Islet of Langerhans (tissue), 1 donor: Measurements from ENCODE around the gene S100A1.
"Not testable (repeated sequence)": the region's sequence is repeated elsewhere in the genome, so short reads cannot be mapped to it uniquely, and the experiment has no call there.

Source experiments
- FAIRE-seq: peaks from one replicate; lab custom pipeline; 2011; peaks lifted over from hg19 to GRCh38; lab: Jason Lieb, UNC

Gene S100A1

GRCh38 chr1:153627715-153628626, at the start of gene S100A1:
Gene S100A1 (plus strand): TSS chr1:153628434. CDS start chr1:153630522, 2,088 bp downstream.
- no peak for FAIRE-seq

GRCh38 chr1:153578490-153578889, 49.7 kb upstream of the S100A1 start:
- FAIRE-seq: no peak

- FAIRE-seq: no peak
These were observed 49.3 kb upstream of the S100A1 start for GRCh38 chr1:153578936-153579335.

- FAIRE-seq: not testable (repeated sequence)
These were observed 45.4 kb upstream of the S100A1 start for GRCh38 chr1:153582836-153583235.

GRCh38 chr1:153583514-153583913, 44.7 kb upstream of the S100A1 start:
- not testable (repeated sequence) for FAIRE-seq

GRCh38 chr1:153583976-153584375, 44.3 kb upstream of the S100A1 start:
- FAIRE-seq: no peak

GRCh38 chr1:153585006-153585405, 43.2 kb upstream of the S100A1 start:
- no peak for FAIRE-seq

GRCh38 chr1:153586347-153586746, 41.9 kb upstream of the S100A1 start:
- FAIRE-seq: no peak

- no peak for FAIRE-seq
These were observed 40.9 kb upstream of the S100A1 start for GRCh38 chr1:153587314-153587713.

- not testable (repeated sequence) for FAIRE-seq
These were observed 40.2 kb upstream of the S100A1 start for GRCh38 chr1:153588033-153588432.

- no peak for FAIRE-seq
These were observed 39.8 kb upstream of the S100A1 start for GRCh38 chr1:153588482-153588881.

GRCh38 chr1:153592748-153593147, 35.5 kb upstream of the S100A1 start:
- FAIRE-seq: no peak

GRCh38 chr1:153597206-153597605, 31.0 kb upstream of the S100A1 start:
- no peak for FAIRE-seq

GRCh38 chr1:153598309-153599172, 29.7 kb upstream of the S100A1 start:
- FAIRE-seq: no peak

GRCh38 chr1:153599847-153600246, 28.4 kb upstream of the S100A1 start:
- FAIRE-seq: no peak

GRCh38 chr1:153602749-153603148, 25.5 kb upstream of the S100A1 start:
- no peak for FAIRE-seq

GRCh38 chr1:153606194-153606593, 22.0 kb upstream of the S100A1 start:
- no peak for FAIRE-seq

- no peak for FAIRE-seq
These were observed 20.9 kb upstream of the S100A1 start for GRCh38 chr1:153607381-153607780.

GRCh38 chr1:153608089-153608682, 20.0 kb upstream of the S100A1 start:
- FAIRE-seq: no peak

- FAIRE-seq: no peak
These were observed 19.3 kb upstream of the S100A1 start for GRCh38 chr1:153608742-153609584.

- FAIRE-seq: no peak
These were observed 18.7 kb upstream of the S100A1 start for GRCh38 chr1:153609585-153609907.

GRCh38 chr1:153610334-153610733, 17.9 kb upstream of the S100A1 start:
- no peak for FAIRE-seq
